ENCODE measurements around the gene MMAB.
"Not testable (repeated sequence)": the region's sequence is repeated elsewhere in the genome, so short reads cannot be mapped to it uniquely, and the experiment has no call there.

The MMAB gene

DNA sequence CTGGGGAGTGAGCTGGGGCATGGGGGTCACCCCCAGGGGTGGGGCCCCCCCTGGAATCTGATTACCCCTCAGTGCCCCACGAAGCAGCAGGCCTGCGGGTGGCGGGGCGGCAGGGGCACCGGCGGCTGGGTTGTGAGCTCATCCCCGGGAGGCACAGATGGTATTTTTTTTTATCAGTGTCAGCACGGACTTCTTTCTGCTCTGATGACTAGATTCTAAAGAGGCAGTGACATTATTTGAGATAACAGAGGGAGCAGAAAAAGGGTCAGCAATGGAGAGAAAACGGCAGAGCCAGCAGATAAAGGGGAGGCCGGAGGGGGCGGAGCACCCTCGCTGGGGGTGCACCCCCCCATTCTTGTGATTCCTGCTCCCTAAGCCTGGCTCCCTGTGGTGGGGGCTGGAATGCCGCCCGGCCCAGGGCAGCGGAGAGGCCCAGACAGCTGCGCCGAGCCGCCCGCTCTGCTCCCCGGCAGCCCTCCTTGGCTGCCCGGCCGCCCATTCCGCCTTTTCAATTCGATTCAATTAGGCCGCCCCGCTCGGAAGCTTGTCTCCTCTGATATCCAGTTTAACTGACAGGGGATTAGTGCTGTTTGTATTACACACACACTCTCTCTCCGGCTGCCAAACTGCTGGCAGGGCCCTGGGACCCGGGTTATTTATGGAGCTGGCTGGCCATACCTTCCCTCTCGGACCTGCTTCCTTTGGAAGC lies 33.2 kb upstream of the MMAB start:
- Histone ChIP-seq H3K27me3 (ENCODE audit: low read depth, low read length) (no peaks in the 10 kb centered on the region), H3K9ac (ENCODE audit: low read length) (no peak overlapping the region), H2AFZ (ENCODE audit: low read depth, low read length) (no peak overlapping the region), H3K36me3 (replicated peaks; ENCODE audit: low read depth, low read length) (no peaks in the 10 kb centered on the region), H4K20me1 (ENCODE audit: insufficient read depth, low read length) (no peaks in the 10 kb centered on the region), H3K79me2 (ENCODE audit: low read length) (no peaks in the 10 kb centered on the region), H3K9me3 (ENCODE audit: insufficient read depth, low read length) (no peaks in the 10 kb centered on the region), H3K4me3 (ENCODE audit: low read length) (no peak overlapping the region), H3K4me2 (ENCODE audit: low read length) (no peak overlapping the region), H3K4me1 (ENCODE audit: low read length) (peaks cover 8% of the 10 kb centered on the region), H3K27ac (ENCODE audit: low read length) (no peak overlapping the region)
- TF ChIP-seq EZH2phosphoT487 (IDR thresholded peaks at IDR 0.05; ENCODE audit: low read depth) = no peak
- TF ChIP-seq CTCF (IDR thresholded peaks at IDR 0.05; ENCODE audit: low read depth, low read length) = no peak

DNA sequence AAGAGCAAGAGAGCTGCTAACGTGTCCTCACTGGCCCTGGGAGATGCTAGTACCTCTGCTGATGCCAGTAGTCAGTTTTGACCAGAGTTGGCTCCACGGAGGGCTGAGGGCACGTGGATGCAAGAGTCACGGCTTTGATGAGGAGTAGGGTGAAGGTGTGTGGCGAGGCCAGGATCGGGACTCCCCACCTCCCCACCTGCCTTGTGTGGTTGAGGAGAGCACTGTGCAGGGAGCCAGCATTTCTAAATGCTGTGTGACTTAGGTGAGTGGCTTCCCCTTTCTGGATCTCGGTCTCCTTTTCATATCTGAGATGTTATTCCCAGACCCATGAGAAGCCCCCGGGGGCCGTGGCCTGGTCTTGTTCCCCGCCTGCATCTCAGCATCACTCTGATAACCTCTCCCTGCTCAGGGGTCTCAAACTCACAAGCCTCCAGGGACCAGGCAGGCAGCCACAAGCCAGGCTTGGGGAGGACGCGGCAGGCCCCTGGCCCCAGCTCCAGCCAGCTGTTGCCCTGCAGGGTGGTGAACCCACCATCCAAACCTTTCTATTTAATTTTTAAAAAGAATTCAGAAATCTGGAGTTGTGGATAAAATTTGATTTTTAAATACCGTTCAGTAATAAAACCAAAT lies 32.4 kb upstream of the MMAB start:
- Histone ChIP-seq H3K4me1 (ENCODE audit: low read length) (peaks cover under 1% of the 10 kb centered on the region), H3K27ac (ENCODE audit: low read length) (no peak overlapping the region), H3K79me2 (ENCODE audit: low read length) (no peaks in the 10 kb centered on the region), H3K4me3 (ENCODE audit: low read length) (no peak overlapping the region), H3K36me3 (replicated peaks; ENCODE audit: low read depth, low read length) (no peaks in the 10 kb centered on the region), H4K20me1 (ENCODE audit: insufficient read depth, low read length) (no peaks in the 10 kb centered on the region), H3K4me2 (ENCODE audit: low read length) (no peak overlapping the region), H2AFZ (ENCODE audit: low read depth, low read length) (no peak overlapping the region), H3K9me3 (ENCODE audit: insufficient read depth, low read length) (no peaks in the 10 kb centered on the region), H3K27me3 (ENCODE audit: low read depth, low read length) (no peaks in the 10 kb centered on the region), H3K9ac (ENCODE audit: low read length) (no peak overlapping the region)
- TF ChIP-seq EZH2phosphoT487 (IDR thresholded peaks at IDR 0.05; ENCODE audit: low read depth) (no peak), CTCF (IDR thresholded peaks at IDR 0.05; ENCODE audit: low read depth, low read length) (no peak)

- TF ChIP-seq EZH2phosphoT487 (IDR thresholded peaks at IDR 0.05; ENCODE audit: low read depth) (no peak), CTCF (IDR thresholded peaks at IDR 0.05; ENCODE audit: low read depth, low read length) (no peak)
- Histone ChIP-seq H3K4me3 (ENCODE audit: low read length) (no peak overlapping the region), H3K4me1 (ENCODE audit: low read length) (no peaks in the 10 kb centered on the region), H3K9ac (ENCODE audit: low read length) (no peak overlapping the region), H3K36me3 (replicated peaks; ENCODE audit: low read depth, low read length) (no peaks in the 10 kb centered on the region), H2AFZ (ENCODE audit: low read depth, low read length) (no peak overlapping the region), H3K4me2 (ENCODE audit: low read length) (no peak overlapping the region), H3K27ac (ENCODE audit: low read length) (no peak overlapping the region), H3K9me3 (ENCODE audit: insufficient read depth, low read length) (no peaks in the 10 kb centered on the region), H4K20me1 (ENCODE audit: insufficient read depth, low read length) (no peaks in the 10 kb centered on the region), H3K27me3 (ENCODE audit: low read depth, low read length) (no peaks in the 10 kb centered on the region), H3K79me2 (ENCODE audit: low read length) (no peaks in the 10 kb centered on the region)
Measured at GRCh38 chr12:109605016-109605415, 31.7 kb upstream of the MMAB start.

- Histone ChIP-seq H3K27ac (ENCODE audit: low read length) (no peak overlapping the region), H3K4me2 (ENCODE audit: low read length) (no peak overlapping the region), H3K9me3 (ENCODE audit: insufficient read depth, low read length) (no peaks in the 10 kb centered on the region), H3K27me3 (ENCODE audit: low read depth, low read length) (no peaks in the 10 kb centered on the region), H3K36me3 (replicated peaks; ENCODE audit: low read depth, low read length) (no peaks in the 10 kb centered on the region), H3K4me3 (ENCODE audit: low read length) (no peak overlapping the region), H3K4me1 (ENCODE audit: low read length) (no peaks in the 10 kb centered on the region), H3K79me2 (ENCODE audit: low read length) (no peaks in the 10 kb centered on the region), H2AFZ (ENCODE audit: low read depth, low read length) (no peak overlapping the region), H4K20me1 (ENCODE audit: insufficient read depth, low read length) (no peaks in the 10 kb centered on the region), H3K9ac (ENCODE audit: low read length) (no peak overlapping the region)
- TF ChIP-seq CTCF (IDR thresholded peaks at IDR 0.05; ENCODE audit: low read depth, low read length) (no peak), EZH2phosphoT487 (IDR thresholded peaks at IDR 0.05; ENCODE audit: low read depth) (no peak)
Measured at GRCh38 chr12:109604132-109604585, 30.9 kb upstream of the MMAB start.

DNA sequence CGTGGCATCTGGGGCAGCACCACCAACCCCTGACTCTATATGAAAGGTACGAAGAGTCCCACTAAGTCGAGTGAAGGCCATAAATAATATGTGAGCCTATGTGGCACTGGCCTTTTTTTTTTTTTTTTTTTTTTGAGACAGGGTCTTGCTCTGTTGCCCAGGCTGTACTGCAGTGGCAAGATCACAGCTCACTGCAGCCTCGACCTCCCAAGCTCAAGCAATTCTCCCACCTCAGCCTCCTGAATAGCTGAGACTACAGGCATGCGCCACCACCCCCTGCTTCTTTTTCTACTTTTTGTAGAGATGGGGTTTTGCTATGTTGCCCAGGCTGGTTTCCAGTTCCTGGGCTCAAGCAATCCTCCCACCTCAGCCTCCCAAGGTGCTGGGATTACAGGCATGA lies 28.8 kb upstream of the MMAB start:
- H3K4me3 ChIP-seq (ENCODE audit: low read length); H3K27me3 ChIP-seq (ENCODE audit: low read depth, low read length); H3K27ac ChIP-seq (ENCODE audit: low read length); H2AFZ ChIP-seq (ENCODE audit: low read depth, low read length); H4K20me1 ChIP-seq (ENCODE audit: insufficient read depth, low read length); H3K4me2 ChIP-seq (ENCODE audit: low read length); H3K9me3 ChIP-seq (ENCODE audit: insufficient read depth, low read length); H3K79me2 ChIP-seq (ENCODE audit: low read length); H3K36me3 ChIP-seq (replicated peaks; ENCODE audit: low read depth, low read length); H3K9ac ChIP-seq (ENCODE audit: low read length): not testable (repeated sequence)
- peaks cover 11% of the 10 kb centered on the region for H3K4me1 ChIP-seq (ENCODE audit: low read length)

All from OCI-LY3 (cell line).